Epithelial cell of esophagus (primary cell): ENCODE measurements around the gene SVOP.

Experiments used
- DNase-seq: peaks from one replicate; pipeline ENCODE4 v3.0.0; 2010; ENCODE audit warnings: low read depth
- H3K4me3 ChIP-seq: 2 replicates; pipeline ENCODE4 v1.5.1; 2011; ENCODE audit warnings: mild to moderate bottlenecking, low read length, control low read depth
- CTCF ChIP-seq: IDR thresholded peaks from 2 replicates; pipeline ENCODE4 v1.5.1; 2011; ENCODE audit warnings: low read depth, mild to moderate bottlenecking, low read length, control low read depth, inconsistent platforms; ENCODE audit not compliant: insufficient read depth; ENCODE audit errors: missing control alignments

SVOP gene

GRCh38 chr12:108906971-108907370 is 113.9 kb downstream of the SVOP start:
- TF ChIP-seq CTCF: no peak
- H3K4me3 ChIP-seq: no peak overlapping the region
- no peak for DNase-seq

DNA sequence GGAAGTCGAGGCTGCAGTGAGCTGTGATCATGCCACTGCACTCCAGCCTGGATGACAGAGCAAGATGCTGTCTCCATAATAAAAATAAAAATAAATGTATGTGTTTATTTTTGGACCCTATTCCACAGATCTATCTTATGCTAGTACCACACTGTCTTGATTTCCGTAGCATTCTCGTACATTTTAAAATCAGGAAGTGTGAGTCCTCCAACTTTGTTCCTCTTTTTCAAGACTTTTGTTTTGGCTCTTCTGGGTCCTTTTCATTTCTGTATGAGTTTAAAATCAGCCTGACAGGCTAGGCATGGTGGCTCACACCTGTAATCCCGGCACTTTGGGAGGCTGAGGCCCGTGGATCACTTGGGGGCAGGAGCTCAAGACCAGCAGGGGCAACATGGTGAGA is 115.1 kb downstream of the SVOP start:
- no peak overlapping the region for H3K4me3 ChIP-seq
- DNase-seq: no peak
- no peak for TF ChIP-seq CTCF

GRCh38 chr12:108899145-108899544 is 121.7 kb downstream of the SVOP start:
- no peak for DNase-seq
- no peak overlapping the region for H3K4me3 ChIP-seq
- no peak for TF ChIP-seq CTCF

DNA sequence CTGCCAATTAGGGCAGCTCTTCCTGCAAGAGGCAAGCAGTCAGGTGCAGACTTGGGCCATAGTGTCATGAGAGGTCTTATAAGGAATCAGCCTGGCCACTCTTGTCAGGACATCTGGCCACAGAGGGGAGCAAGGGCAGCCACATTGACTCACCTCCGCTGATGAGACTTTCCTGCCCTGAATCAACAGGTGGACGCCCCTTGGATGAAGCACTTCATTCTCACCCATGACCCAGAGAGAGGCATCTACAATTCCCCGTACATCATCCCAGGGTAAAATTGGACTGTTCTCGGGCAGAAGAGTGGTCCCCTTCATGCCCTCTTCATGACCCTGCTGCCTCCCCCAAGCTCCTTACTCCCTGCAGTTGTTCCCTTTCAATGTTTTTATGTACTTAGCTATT is 124.1 kb downstream of the SVOP start:
- TF ChIP-seq CTCF: no peak
- H3K4me3 ChIP-seq: no peak overlapping the region
- DNase-seq: no peak

- no peak for DNase-seq
- no peak overlapping the region for H3K4me3 ChIP-seq
- no peak for TF ChIP-seq CTCF
Observed at GRCh38 chr12:108896336-108896735, 124.5 kb downstream of the SVOP start.

DNA sequence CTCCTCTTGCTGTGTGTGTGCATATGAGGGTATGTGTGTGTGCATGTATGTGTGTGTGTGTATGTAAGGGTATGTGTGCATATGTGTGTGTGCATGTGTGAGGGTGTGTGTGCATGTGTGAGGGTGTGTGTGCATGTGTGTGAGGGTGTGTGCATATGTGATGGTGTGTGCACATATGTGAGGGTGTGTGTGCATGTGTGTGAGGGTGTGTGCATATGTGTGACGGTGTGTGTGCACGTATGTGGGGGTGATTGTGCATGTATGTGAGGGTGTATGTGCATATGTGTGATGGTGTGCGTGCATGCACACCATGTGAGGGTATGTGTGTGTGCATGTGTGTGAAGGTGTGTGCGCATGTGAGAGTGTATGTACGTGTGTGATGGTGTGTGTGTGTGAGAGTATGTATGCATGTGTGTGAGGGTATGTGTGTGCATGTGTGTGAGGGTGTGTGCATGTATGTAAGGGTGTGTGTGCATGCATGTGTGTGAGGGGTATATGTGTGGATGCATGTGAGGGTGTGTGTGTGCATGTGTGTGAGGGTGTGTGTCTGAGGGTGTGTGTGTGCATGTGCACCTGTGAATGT is 125.6 kb downstream of the SVOP start:
- no peak for TF ChIP-seq CTCF
- DNase-seq: no peak
- no peak overlapping the region for H3K4me3 ChIP-seq

DNA sequence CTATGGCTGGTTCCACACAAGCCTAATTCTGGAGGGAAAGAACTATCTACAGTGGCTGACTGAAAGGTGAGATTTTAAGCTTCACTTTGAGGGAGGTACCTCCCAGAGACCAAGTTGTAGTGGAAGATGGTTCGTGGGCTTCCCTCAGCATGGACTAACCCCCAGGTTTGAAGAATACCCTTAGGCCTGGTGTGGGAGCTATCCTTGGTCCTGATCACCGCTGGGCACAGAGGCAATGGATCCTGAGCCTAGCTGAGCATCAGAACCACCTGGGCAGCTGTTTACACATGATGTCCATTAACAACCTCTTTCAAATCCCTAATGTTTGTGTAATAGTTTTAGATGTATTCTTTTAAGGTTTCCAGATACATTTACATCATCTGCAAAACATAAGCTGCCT is 130.7 kb downstream of the SVOP start:
- peak; percentile 28 for DNase-seq
- no peak for TF ChIP-seq CTCF
- H3K4me3 ChIP-seq: no peak overlapping the region
